Measurements from ENCODE around the gene TTC39B. TPM values are rescaled to one million over a fixed set of nuclear protein-coding genes. Genes with fewer than 3 reads are reported as not detected.

Gene TTC39B
- total and polyA plus RNA-seq, 2 of the 8 experiments (the other 6 are each of a cell fraction or from before 2014, with no cell fraction given), result 1.6 to 10.9 TPM

DNA sequence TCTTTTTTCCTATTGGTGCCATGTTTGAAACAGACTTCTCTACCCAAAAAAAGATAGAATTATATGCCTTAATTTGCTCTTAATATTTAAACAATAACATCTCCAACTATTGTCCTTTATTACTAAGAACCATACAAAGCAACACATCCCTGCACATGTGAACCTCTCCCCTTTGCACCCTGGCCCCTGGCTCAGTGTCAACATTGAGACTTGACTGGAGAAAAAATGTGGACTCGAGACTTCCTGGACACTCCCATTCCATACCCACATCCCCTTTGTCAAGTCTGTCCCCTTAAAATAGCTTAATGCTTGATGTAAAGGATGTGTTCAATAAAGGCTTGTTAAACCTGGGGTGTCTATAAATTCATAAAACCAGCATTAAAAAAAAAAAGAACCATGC is 53.2 kb downstream of the TTC39B start:
- no peaks in the 10 kb centered on the region for H3K27me3 ChIP-seq (replicated peaks in 1 of 4; ENCODE audit: control insufficient read depth in 3 of 4, extremely low read depth in 1 of 4, insufficient read depth in 3 of 4, low read length in 3 of 4)
- H3K4me3 ChIP-seq (ENCODE audit: extremely low read depth in 1 of 4, insufficient read depth in 2 of 4, low read depth in 3 of 4, low read length in 4 of 4), result no peak overlapping the region
- no peaks in the 10 kb centered on the region for H3K79me2 ChIP-seq (ENCODE audit: control insufficient read depth in 1 of 2, insufficient read depth in 2 of 2, low read length in 2 of 2)
- H2BK5ac ChIP-seq (ENCODE audit: low read depth, low read length), result no peak overlapping the region
- H2AFZ ChIP-seq (ENCODE audit: low read length), result no peak overlapping the region
- ChIA-PET POLR2A (ENCODE audit: partially characterized antibody) (no interaction called here), CTCF (ENCODE audit: partially characterized antibody) (interaction anchor here (0.8 to 1.1 kb wide), 3 partner anchors 43 to 163 kb away, joined by 3 to 5 read pairs (median 3); no protein-coding TSS in a partner anchor)
- H3K27ac ChIP-seq (ENCODE audit: low read depth, low read length), result no peak overlapping the region
- no peak overlapping the region for H2BK120ac ChIP-seq (replicated peaks; ENCODE audit: low read depth, low read length)
- no peak overlapping the region for H4K8ac ChIP-seq (ENCODE audit: extremely low read depth, insufficient read depth, low read length)
- H3K36me3 ChIP-seq (ENCODE audit: control insufficient read depth in 2 of 4, insufficient read depth in 4 of 4, low read length in 3 of 4), result no peaks in the 10 kb centered on the region
- H3K23ac ChIP-seq (ENCODE audit: insufficient read length), result no peak overlapping the region
- H3K4ac ChIP-seq (replicated peaks; ENCODE audit: insufficient read length, low read depth, low read length), result no peak overlapping the region
- H3K56ac ChIP-seq (replicated peaks; ENCODE audit: insufficient read length, low read depth, low read length), result no peak overlapping the region
- no peak overlapping the region for H2BK20ac ChIP-seq (ENCODE audit: low read length)
- H3K9me3 ChIP-seq (ENCODE audit: insufficient read depth in 2 of 2, low read depth in 1 of 2, low read length in 1 of 2), result no peaks in the 10 kb centered on the region; a peak in 1 of 4 replicates
- no peak overlapping the region for H3K14ac ChIP-seq (ENCODE audit: insufficient read length)
- no peak overlapping the region for H2AK5ac ChIP-seq (ENCODE audit: low read depth, low read length)
- H3K4me1 ChIP-seq (replicated peaks in 1 of 4; ENCODE audit: control insufficient read depth in 3 of 4, insufficient read depth in 4 of 4, low read length in 3 of 4), result peaks cover 0 to 8% (median 0%) of the 10 kb centered on the region in 4 experiments; a peak in 3 of 7 replicates
- H3K4me2 ChIP-seq (ENCODE audit: insufficient read depth in 1 of 2, low read depth in 2 of 2, low read length in 2 of 2), result no peak overlapping the region
- H3K79me1 ChIP-seq (ENCODE audit: low read depth, low read length), result no peaks in the 10 kb centered on the region
- no peak overlapping the region for H3K18ac ChIP-seq (ENCODE audit: extremely low read depth, low read length)
- no peak overlapping the region for H4K91ac ChIP-seq (replicated peaks; ENCODE audit: insufficient read length, low read length)
- H4K20me1 ChIP-seq (replicated peaks in 1 of 2; ENCODE audit: control insufficient read depth in 1 of 2, insufficient read depth in 2 of 2, low read length in 2 of 2), result no peaks in the 10 kb centered on the region
- H2BK12ac ChIP-seq (ENCODE audit: low read depth, low read length), result no peak overlapping the region
- H3K9ac ChIP-seq (replicated peaks in 1 of 4; ENCODE audit: extremely low read depth in 1 of 4, low read depth in 3 of 4, low read length in 3 of 4), result no peak overlapping the region
- DNase-seq (ENCODE audit: low read depth in 1 of 2, low spot score in 2 of 2), result no peak
- H4K5ac ChIP-seq (ENCODE audit: insufficient read length, low read depth, low read length), result no peak overlapping the region
- no peak overlapping the region for H2BK15ac ChIP-seq (ENCODE audit: low read length)
- no peaks in the 10 kb centered on the region; the same call in 1 of the 2 replicates for H3K23me2 ChIP-seq (ENCODE audit: low read depth, low read length)
- FAIRE-seq, result no peak
- whole genome bisulfite sequencing, 2 experiments (ENCODE audit: extremely low coverage in 1 of 2, insufficient coverage in 1 of 2, insufficient read length in 1 of 2, insufficient replicate concordance in 2 of 2, low coverage in 1 of 2, low lambda C conversion rate in 2 of 2, missing lambda C conversion rate in 1 of 2), result 88% methylated on average over 1 of the region's 1 CpG; no CpG with 5 or more reads in 1 of the 2 experiments
- TF ChIP-seq RAD21 (IDR thresholded peaks at IDR 0.05 in 1 of 2, conservative IDR thresholded peaks at IDR 0.05 in 1 of 2; ENCODE audit: low read depth in 2 of 2, low read length in 2 of 2) (no peak), JUND (IDR thresholded peaks at IDR 0.05; ENCODE audit: low read length) (no peak), HDAC6 (IDR thresholded peaks at IDR 0.05; ENCODE audit: low read depth, low read length) (no peak), RFX5 (IDR thresholded peaks at IDR 0.05; ENCODE audit: borderline replicate concordance, low read depth, low read length) (no peak), RBBP5 (IDR thresholded peaks at IDR 0.05; ENCODE audit: borderline replicate concordance, low read depth, low read length) (no peak), SAP30 (IDR thresholded peaks at IDR 0.05; ENCODE audit: insufficient read depth, insufficient replicate concordance, low read length) (no peak), CTBP2 (IDR thresholded peaks at IDR 0.05; ENCODE audit: borderline replicate concordance, insufficient read depth, insufficient read length, low read length) (no peak), NANOG (IDR thresholded peaks at IDR 0.05; ENCODE audit: insufficient read depth, low read depth, low read length, poor library complexity, severe bottlenecking) (no peak), CEBPB (IDR thresholded peaks at IDR 0.05; ENCODE audit: low read depth, low read length) (no peak), SUZ12 (IDR thresholded peaks at IDR 0.05; ENCODE audit: low read length) (no peak)
- TF ChIP-seq, protein P1, sequence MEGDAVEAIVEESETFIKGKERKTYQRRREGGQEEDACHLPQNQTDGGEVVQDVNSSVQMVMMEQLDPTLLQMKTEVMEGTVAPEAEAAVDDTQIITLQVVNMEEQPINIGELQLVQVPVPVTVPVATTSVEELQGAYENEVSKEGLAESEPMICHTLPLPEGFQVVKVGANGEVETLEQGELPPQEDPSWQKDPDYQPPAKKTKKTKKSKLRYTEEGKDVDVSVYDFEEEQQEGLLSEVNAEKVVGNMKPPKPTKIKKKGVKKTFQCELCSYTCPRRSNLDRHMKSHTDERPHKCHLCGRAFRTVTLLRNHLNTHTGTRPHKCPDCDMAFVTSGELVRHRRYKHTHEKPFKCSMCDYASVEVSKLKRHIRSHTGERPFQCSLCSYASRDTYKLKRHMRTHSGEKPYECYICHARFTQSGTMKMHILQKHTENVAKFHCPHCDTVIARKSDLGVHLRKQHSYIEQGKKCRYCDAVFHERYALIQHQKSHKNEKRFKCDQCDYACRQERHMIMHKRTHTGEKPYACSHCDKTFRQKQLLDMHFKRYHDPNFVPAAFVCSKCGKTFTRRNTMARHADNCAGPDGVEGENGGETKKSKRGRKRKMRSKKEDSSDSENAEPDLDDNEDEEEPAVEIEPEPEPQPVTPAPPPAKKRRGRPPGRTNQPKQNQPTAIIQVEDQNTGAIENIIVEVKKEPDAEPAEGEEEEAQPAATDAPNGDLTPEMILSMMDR (IDR thresholded peaks at IDR 0.05; ENCODE audit: control extremely low read depth in 1 of 3, insufficient read depth in 1 of 3, low read depth in 1 of 3, low read length in 3 of 3), result no peak

Data from H1 (cell line).